Choroid plexus epithelial cell (primary cell): ENCODE results near the gene SNCG.
A peak's percentile ranks its signal among the peaks of the same experiment; 100 is the strongest.
"Not testable (repeated sequence)": the region's sequence is repeated elsewhere in the genome, so short reads cannot be mapped to it uniquely, and the experiment has no call there.

Experiments used
- DNase-seq: peaks from one replicate; pipeline ENCODE4 v3.0.0-alpha.2; 2010; ENCODE audit warnings: low read depth
- H3K4me3 ChIP-seq: 2 replicates; pipeline ENCODE4 v1.5.1; 2011; ENCODE audit warnings: low read depth, mild to moderate bottlenecking, control low read depth, low read length, moderate library complexity
- CTCF ChIP-seq: conservative IDR thresholded peaks from 2 replicates; pipeline ENCODE4 v1.5.1; 2011; ENCODE audit warnings: low read depth, mild to moderate bottlenecking, control low read depth, inconsistent platforms, low read length, moderate library complexity

SNCG gene

GRCh38 chr10:86945361-86946212 lies 12.8 kb upstream of the SNCG start:
- TF ChIP-seq CTCF: peak; percentile 47
- H3K4me3 ChIP-seq: no peak overlapping the region
- DNase-seq: no peak

DNA sequence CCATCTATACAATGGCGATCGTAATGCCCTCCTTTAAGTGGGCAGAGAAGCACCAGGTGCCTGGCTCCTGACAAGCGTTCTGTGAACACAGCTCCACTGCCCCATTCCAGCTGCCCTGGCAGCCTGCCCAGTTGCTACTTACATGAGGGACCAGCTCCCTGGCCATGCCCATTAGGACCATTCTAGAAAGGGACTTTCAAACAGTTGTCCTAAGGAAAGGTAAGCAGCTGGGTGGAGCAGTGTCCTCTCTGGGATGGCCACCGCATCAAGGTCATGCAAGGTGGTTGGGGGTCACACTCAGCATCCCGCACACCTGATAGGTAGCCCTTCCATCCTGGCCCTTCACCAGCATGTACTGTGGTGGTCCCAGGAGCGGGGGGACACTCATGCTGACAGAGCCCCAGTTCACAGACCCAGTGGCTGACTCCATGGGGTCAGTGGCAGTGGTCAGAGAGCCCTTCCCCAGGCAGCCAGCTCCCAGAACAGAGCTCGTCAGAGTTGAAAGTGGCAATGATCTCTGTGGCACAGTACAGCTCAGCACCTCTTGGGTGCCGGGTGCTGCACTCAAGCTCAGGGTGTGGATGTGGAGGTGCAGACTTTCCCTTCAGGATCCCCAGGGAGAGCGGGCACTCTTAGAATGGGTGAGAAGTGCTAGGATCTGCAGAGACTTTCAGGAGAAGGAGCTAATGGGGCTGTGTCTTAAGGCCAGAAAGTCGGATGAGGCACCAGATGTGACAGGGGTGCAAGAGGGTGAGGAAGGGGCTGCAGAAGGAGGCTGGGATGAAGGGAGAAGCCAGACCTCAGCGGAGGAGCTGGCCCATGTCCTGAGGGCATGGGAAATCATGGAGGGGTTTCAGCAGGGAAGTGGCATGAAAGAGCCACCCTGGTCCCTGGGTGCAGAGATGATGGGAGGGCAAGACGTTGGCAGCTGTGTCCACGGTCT lies 11.9 kb upstream of the SNCG start:
- no peak for TF ChIP-seq CTCF
- H3K4me3 ChIP-seq: no peak overlapping the region
- no peak for DNase-seq

GRCh38 chr10:86947806-86948205 lies 10.6 kb upstream of the SNCG start:
- not testable (repeated sequence) for H3K4me3 ChIP-seq, DNase-seq

GRCh38 chr10:86950349-86950748 lies 8.1 kb upstream of the SNCG start:
- no peak overlapping the region for H3K4me3 ChIP-seq
- TF ChIP-seq CTCF: no peak
- DNase-seq: no peak

GRCh38 chr10:86951184-86951761 lies 7.1 kb upstream of the SNCG start:
- no peak for TF ChIP-seq CTCF
- no peak for DNase-seq
- H3K4me3 ChIP-seq: no peak overlapping the region

DNA sequence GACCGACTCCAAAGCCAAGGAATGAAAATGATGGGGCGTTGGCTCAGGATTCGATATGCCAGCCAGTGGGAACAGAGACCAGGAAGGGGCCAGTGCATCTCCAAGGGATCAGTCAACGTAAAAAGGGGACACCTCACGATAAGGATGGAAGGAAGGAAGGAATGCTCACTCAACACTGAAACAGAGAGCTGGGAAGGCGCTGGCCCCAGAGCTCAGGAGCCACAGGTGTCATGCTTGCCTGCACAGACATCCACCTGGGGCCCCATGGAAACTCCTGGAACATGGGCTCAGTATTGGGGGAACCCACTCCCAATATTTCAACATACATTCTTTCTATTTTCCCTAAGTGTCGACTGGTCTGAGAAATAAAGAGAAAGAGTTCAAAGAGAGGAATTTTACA lies 6.3 kb upstream of the SNCG start:
- no peak overlapping the region for H3K4me3 ChIP-seq
- TF ChIP-seq CTCF: no peak
- DNase-seq: no peak

- not testable (repeated sequence) for H3K4me3 ChIP-seq, DNase-seq
Observed at GRCh38 chr10:86952697-86953096, 5.7 kb upstream of the SNCG start.
